MCF 10A (cell line): ENCODE results near the gene SYT2. TPM values are rescaled to one million over a fixed set of nuclear protein-coding genes. Genes with fewer than 3 reads are reported as not detected.

ENCODE experiments used
- BruUV-seq: library from RNA; stranded (reverse); fragments of 400-500 nt; replicated peaks from 2 replicates; lab custom pipeline; 2021; lab: Mats Ljungman, UMichigan
- CTCF ChIA-PET: fragments of 300-600 bp; sonication (Branson Sonifier 250); formaldehyde crosslinking; extraction: SDS; loops from one replicate; lab custom pipeline; 2021; ENCODE audit warnings: antibody characterized with exemption, inconsistent platforms; lab: Yijun Ruan, JAX
- POLR2A ChIA-PET: fragments of 300-600, 350-650 bp; sonication (Branson Sonifier 250); formaldehyde crosslinking; extraction: SDS; loops from one replicate; lab custom pipeline; 2020; ENCODE audit warnings: antibody characterized with exemption, inconsistent platforms; lab: Yijun Ruan, JAX
- DNase-seq: peaks from one replicate; pipeline ENCODE4 v3.0.0-alpha.2; 2018; ENCODE audit not compliant: unreplicated experiment
- H3K27ac Mint-ChIP-seq: one replicate; pipeline ENCODE4 v1.8.0; 2022; ENCODE audit warnings: mild to moderate bottlenecking, low read depth, mixed read lengths; ENCODE audit not compliant: unreplicated experiment
- H3K27me3 Mint-ChIP-seq: one replicate; pipeline ENCODE4 v1.8.0; 2022; ENCODE audit warnings: mixed read lengths; ENCODE audit not compliant: insufficient read depth, unreplicated experiment
- H3K36me3 Mint-ChIP-seq: one replicate; pipeline ENCODE4 v1.8.0; 2022; ENCODE audit warnings: mild to moderate bottlenecking, moderate library complexity, mixed read lengths; ENCODE audit not compliant: insufficient read depth, unreplicated experiment
- H3K4me1 Mint-ChIP-seq: one replicate; pipeline ENCODE4 v1.8.0; 2022; ENCODE audit warnings: mixed read lengths; ENCODE audit not compliant: insufficient read depth, unreplicated experiment
- H3K4me3 Mint-ChIP-seq: one replicate; pipeline ENCODE4 v1.8.0; 2022; ENCODE audit warnings: mild to moderate bottlenecking, moderate library complexity, mixed read lengths; ENCODE audit not compliant: unreplicated experiment
- H3K9me3 Mint-ChIP-seq: one replicate; pipeline ENCODE4 v1.8.0; 2022; ENCODE audit warnings: mixed read lengths; ENCODE audit not compliant: unreplicated experiment
- CTCF ChIP-seq: fragments of 200-600 bp; IDR thresholded peaks from one replicate; pipeline ENCODE4 v1.8.0; 2022; ENCODE audit warnings: antibody characterized with exemption, mild to moderate bottlenecking; ENCODE audit not compliant: unreplicated experiment
- intact Hi-C: fragments of 100-400 bp; cut with micrococcal nuclease; formaldehyde crosslinking; loops from 2 replicates; pipeline ENCODE4 v1.14.1; 2022
- total RNA-seq: library from RNA; stranded (reverse); gene quantifications from 2 replicates; pipeline ENCODE4 v1.2.3, GENCODE V29; 2022

Gene SYT2
- total RNA-seq, 1 experiment from 2014 or later, result not detected

DNA sequence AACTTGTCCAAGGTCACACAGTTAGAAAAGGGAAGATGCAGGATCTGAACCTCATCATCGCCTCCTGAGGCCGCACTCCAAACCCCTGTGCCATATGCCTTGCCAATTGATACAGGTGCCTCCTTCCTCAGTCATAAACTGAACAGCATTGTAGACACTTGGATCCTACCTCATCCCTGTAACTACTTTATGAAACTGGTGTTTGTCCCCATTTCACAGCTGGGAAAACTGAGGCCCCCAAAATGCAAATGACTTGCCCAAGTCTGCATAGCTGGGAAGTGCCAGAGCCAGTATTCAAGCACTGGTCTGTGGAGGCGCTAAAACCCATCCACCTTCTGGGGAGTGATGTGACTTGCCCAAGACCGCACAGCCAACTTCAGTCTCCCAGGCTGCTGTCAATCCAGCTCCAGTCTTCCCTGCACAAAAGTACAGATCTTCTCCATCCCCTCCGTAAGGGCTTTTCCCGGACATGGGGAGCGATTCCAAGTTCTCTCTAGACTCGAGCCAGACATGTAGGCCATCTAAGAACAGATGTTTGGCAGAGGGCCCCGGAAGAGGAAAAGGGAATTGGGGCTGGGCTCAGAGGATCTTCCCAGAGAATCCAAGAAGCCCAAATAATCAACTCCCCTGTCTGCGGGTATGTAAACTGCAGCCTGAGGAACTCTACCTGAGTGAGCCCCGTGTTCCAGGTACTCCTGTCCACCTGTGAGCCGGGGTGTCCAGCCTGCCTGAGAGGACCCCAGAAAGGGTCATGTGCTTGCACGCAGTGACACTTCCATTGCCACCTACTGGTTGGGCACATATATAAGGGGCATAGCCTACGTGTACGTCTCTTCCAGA is 60.5 kb downstream of the SYT2 start:
- Mint-ChIP-seq H3K27me3 (peaks cover 97% of the 10 kb centered on the region), H3K36me3 (no peaks in the 10 kb centered on the region), H3K4me1 (no peaks in the 10 kb centered on the region), H3K9me3 (no peaks in the 10 kb centered on the region), H3K27ac (no peak overlapping the region), H3K4me3 (no peak overlapping the region)
- no TSS peak for BruUV-seq
- intact Hi-C loops, result no loop called here
- ChIA-PET CTCF (interaction anchor here (1.2 to 1.6 kb wide), 2 partner anchors 10 to 186 kb away, joined by 3 to 5 read pairs; no protein-coding TSS in a partner anchor), POLR2A (interaction anchor here (0.6 kb wide), 2 partner anchors 171 to 196 kb away, joined by 3 to 4 read pairs; no protein-coding TSS in a partner anchor)
- DNase-seq, result no peak
- no peak for TF ChIP-seq CTCF

DNA sequence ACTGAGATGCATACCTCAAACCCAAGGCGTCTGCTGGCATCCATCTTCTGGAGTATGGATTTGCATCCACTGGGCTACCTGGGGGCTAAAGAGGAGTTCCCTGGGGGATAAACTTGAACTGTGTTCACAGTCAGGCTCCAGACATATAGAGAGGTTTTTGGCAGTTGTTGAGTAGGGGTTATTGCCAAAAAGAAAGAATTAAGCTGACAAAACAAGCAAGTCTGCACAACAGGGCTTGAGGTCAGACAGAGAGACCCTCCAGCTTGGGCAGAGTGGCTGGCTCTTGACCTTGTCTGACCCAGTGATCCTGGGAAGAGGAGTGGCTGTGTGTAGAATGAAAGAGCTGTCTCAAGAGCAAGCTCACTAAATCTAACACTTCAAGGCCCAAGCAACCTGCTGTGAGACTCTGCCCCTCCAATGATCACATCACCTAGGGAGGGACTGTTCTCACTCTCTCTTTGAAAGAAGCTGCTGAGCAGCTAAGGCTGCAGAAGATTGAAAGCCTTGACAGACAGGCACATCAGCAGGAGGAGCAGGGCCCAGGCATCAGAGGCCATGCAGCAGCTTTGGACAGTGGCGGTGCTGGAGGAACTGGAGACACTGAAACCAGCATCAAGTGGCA is 61.5 kb downstream of the SYT2 start:
- no TSS peak for BruUV-seq
- no peak for DNase-seq
- no peaks in the 10 kb centered on the region for H3K4me1 Mint-ChIP-seq
- POLR2A ChIA-PET, result no interaction called here
- no peak overlapping the region for H3K4me3 Mint-ChIP-seq
- H3K36me3 Mint-ChIP-seq, result no peaks in the 10 kb centered on the region
- no peak for TF ChIP-seq CTCF
- no peak overlapping the region for H3K27ac Mint-ChIP-seq
- CTCF ChIA-PET, result interaction anchor here (0.6 to 1.6 kb wide), 4 partner anchors 11 to 185 kb away, joined by 3 to 5 read pairs (median 3); no protein-coding TSS in a partner anchor
- H3K27me3 Mint-ChIP-seq, result peaks cover 100% of the 10 kb centered on the region
- H3K9me3 Mint-ChIP-seq, result no peaks in the 10 kb centered on the region
- intact Hi-C loops, result no loop called here

DNA sequence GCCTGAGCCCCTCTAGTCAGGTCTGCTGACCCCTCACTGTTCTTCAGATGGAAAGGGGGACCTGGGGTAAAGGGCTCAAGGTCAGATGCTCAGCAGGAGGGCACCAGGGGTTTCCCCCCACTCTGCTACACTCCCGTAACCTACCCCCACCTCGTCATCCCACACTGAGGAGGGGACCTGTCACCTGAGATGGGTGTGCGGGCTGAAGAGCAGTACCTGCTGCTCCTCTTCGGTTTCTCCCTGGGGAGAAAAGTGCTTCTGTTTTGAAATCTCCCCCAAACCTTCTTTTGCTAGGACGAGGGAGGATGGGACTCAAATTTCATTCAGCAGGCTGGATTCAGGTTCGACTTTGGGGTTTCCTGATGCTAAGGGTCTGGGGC is 65.2 kb downstream of the SYT2 start:
- Mint-ChIP-seq H3K9me3 (no peaks in the 10 kb centered on the region), H3K4me1 (no peaks in the 10 kb centered on the region), H3K27ac (no peak overlapping the region), H3K27me3 (peaks cover 100% of the 10 kb centered on the region), H3K4me3 (no peak overlapping the region), H3K36me3 (no peaks in the 10 kb centered on the region)
- ChIA-PET POLR2A (no interaction called here), CTCF (interaction anchor here (0.7 to 1.0 kb wide), 2 partner anchors 93 to 181 kb away, joined by 3 read pairs; no protein-coding TSS in a partner anchor)
- TF ChIP-seq CTCF, result no peak
- intact Hi-C loops, result no loop called here
- no peak for DNase-seq
- no TSS peak for BruUV-seq
